ENCODE measurements around the gene SDF2. TPM values are rescaled to one million over a fixed set of nuclear protein-coding genes. Genes with fewer than 3 reads are reported as not detected.

The SDF2 gene
- total and polyA plus RNA-seq, 2 experiments from 2014 or later, result 32.5 to 54.6 TPM

DNA sequence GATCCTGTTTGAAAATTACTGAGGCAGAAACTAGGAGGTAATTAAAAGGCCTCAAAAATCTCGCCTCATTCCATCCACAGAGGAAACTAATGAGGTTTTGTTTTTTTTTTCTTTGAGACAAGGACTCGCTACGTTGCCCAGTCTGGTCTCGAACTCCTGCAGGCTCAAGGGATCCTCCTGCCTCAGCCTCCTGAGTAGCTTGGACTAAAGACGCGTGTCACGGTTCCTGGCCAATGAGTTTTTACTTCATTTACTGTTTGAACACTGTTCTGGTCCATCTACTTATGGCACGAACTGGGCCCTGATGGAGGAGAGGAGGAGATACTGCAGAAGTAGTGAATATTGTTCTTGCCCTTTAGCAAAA, 16.1 kb downstream of the SDF2 start (continued):
- TF ChIP-seq EZH2phosphoT487 (IDR thresholded peaks at IDR 0.05; ENCODE audit: unreplicated experiment), result no peak
- TF ChIP-seq, protein P1, sequence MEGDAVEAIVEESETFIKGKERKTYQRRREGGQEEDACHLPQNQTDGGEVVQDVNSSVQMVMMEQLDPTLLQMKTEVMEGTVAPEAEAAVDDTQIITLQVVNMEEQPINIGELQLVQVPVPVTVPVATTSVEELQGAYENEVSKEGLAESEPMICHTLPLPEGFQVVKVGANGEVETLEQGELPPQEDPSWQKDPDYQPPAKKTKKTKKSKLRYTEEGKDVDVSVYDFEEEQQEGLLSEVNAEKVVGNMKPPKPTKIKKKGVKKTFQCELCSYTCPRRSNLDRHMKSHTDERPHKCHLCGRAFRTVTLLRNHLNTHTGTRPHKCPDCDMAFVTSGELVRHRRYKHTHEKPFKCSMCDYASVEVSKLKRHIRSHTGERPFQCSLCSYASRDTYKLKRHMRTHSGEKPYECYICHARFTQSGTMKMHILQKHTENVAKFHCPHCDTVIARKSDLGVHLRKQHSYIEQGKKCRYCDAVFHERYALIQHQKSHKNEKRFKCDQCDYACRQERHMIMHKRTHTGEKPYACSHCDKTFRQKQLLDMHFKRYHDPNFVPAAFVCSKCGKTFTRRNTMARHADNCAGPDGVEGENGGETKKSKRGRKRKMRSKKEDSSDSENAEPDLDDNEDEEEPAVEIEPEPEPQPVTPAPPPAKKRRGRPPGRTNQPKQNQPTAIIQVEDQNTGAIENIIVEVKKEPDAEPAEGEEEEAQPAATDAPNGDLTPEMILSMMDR (conservative IDR thresholded peaks at IDR 0.05; ENCODE audit: low read depth in 2 of 2), result no peak

GRCh38 chr17:28644787-28645575, 16.7 kb downstream of the SDF2 start, which contains the start of gene BLTP2:
Gene BLTP2, minus strand, starts transcription at chr17:28645158. Its CDS starts 102 bp downstream, at chr17:28645056.
- Histone ChIP-seq H3K9me2 (ENCODE audit: insufficient read depth) (no peaks in the 10 kb centered on the region), H3K27ac (ENCODE audit: low read depth) (peak within 1 kb of the TSS; percentile 43), H3K27me3 (ENCODE audit: insufficient read depth) (no peaks in the 10 kb centered on the region), H4K20me1 (replicated peaks; ENCODE audit: insufficient read depth) (peaks cover 21% of the 10 kb centered on the region), H3K36me3 (ENCODE audit: insufficient read depth) (peaks cover 33% of the 10 kb centered on the region), H3K4me2 (peak within 1 kb of the TSS; percentile 93), H3K79me2 (replicated peaks; ENCODE audit: insufficient read depth) (peaks cover 35% of the 10 kb centered on the region), H3F3A (replicated peaks; ENCODE audit: low read depth) (peaks cover 18% of the 10 kb centered on the region; the same call in 1 of the 2 replicates), H3K4me3 (peak within 1 kb of the TSS; percentile 94), H3K4me1 (ENCODE audit: insufficient read depth) (peaks cover 11% of the 10 kb centered on the region; the same call in 1 of the 2 replicates), H2AFZ (peak within 1 kb of the TSS; percentile 86)
- Mint-ChIP-seq H3K36me3 (ENCODE audit: low read depth) (peaks cover 64% of the 10 kb centered on the region), H3K9me3 (no peaks in the 10 kb centered on the region), H3K4me3 (peak within 1 kb of the TSS; percentile 91), H3K4me1 (peaks cover 22% of the 10 kb centered on the region), H3K27me3 (ENCODE audit: insufficient read depth, low read depth, poor library complexity) (peaks cover 9% of the 10 kb centered on the region), H3K27ac (peak within 1 kb of the TSS; percentile 92)
- ATAC-seq, result peak; percentile 97
- DNase-seq (ENCODE audit: low spot score), result peak; percentile 97
- TF ChIP-seq ZNF331 (CRISPR knock-in tag; IDR thresholded peaks at IDR 0.05; ENCODE audit: low read depth) (no peak), POLR2AphosphoS5 (IDR thresholded peaks at IDR 0.05; ENCODE audit: low read depth) (peak; percentile 74), CREB1 (CRISPR knock-in tag; IDR thresholded peaks at IDR 0.05; ENCODE audit: low read depth) (peak; percentile 77), ZNF114 (CRISPR knock-in tag; IDR thresholded peaks at IDR 0.05) (no peak), JUNB (IDR thresholded peaks at IDR 0.05; ENCODE audit: unreplicated experiment) (no peak)
- TF ChIP-seq, protein P1 (conservative IDR thresholded peaks at IDR 0.05; ENCODE audit: low read depth in 2 of 2), result no peak

Data from GM23338 (cell line).